SH-SY5Y (cell line): ENCODE results near the gene PPM1H.

Experiments used
- GATA2 ChIP-seq: IDR thresholded peaks from 2 replicates; pipeline ENCODE4 v1.6.1; 2011; ENCODE audit warnings: mild to moderate bottlenecking, low read depth, low read length
- GATA3 ChIP-seq: IDR thresholded peaks from 2 replicates; pipeline ENCODE4 v1.6.1; 2011; ENCODE audit warnings: low read depth, mild to moderate bottlenecking, low read length, moderate library complexity

GRCh38 chr12:62969695-62970094 is 34.7 kb upstream of the PPM1H start:
- TF ChIP-seq GATA2 (no peak), GATA3 (no peak)
